Stimulated activated naive B cell treated with anti-CD40 and anti-IgM and Interleukin-4, amounts not matched to agents 10 μg/mL and 1 μg/mL and 100 μg/mL, for 72 hours (primary cell): ENCODE results near the gene SYT14.
"Not testable (repeated sequence)": the region's sequence is repeated elsewhere in the genome, so short reads cannot be mapped to it uniquely, and the experiment has no call there.

ENCODE experiments used
- ATAC-seq, 2 donors: fragments of 150-1000 bp; cut with Tn5 transposase; replicated peaks; 2 replicates each; pipeline ENCODE4 v1.10.0; 2021; ENCODE audit warnings: moderate library complexity in 1 of 2
- DNase-seq: peaks from one replicate; pipeline ENCODE4 v3.0.0; 2021
- H3K27ac Mint-ChIP-seq: one replicate; pipeline ENCODE4 v1.8.0; 2022; ENCODE audit warnings: mild to moderate bottlenecking, mixed read lengths
- H3K27me3 Mint-ChIP-seq, 2 donors: one replicate each; pipeline ENCODE4 v1.8.0; 2022; ENCODE audit warnings: mixed read lengths in 2 of 2
- H3K36me3 Mint-ChIP-seq, 2 donors: one replicate each; pipeline ENCODE4 v1.8.0; 2022; ENCODE audit warnings: mixed read lengths in 2 of 2, mild to moderate bottlenecking in 1 of 2
- H3K4me1 Mint-ChIP-seq, 2 donors: one replicate each; pipeline ENCODE4 v1.8.0; 2022; ENCODE audit warnings: mixed read lengths in 2 of 2, mild to moderate bottlenecking in 1 of 2
- H3K4me3 Mint-ChIP-seq, 2 donors: one replicate each; pipeline ENCODE4 v1.8.0; 2022; ENCODE audit warnings: mild to moderate bottlenecking in 2 of 2, mixed read lengths in 2 of 2, moderate library complexity in 1 of 2
- H3K9me3 Mint-ChIP-seq, 2 donors: one replicate each; pipeline ENCODE4 v1.8.0; 2022; ENCODE audit warnings: mixed read lengths in 2 of 2, mild to moderate bottlenecking in 1 of 2

Gene SYT14

DNA sequence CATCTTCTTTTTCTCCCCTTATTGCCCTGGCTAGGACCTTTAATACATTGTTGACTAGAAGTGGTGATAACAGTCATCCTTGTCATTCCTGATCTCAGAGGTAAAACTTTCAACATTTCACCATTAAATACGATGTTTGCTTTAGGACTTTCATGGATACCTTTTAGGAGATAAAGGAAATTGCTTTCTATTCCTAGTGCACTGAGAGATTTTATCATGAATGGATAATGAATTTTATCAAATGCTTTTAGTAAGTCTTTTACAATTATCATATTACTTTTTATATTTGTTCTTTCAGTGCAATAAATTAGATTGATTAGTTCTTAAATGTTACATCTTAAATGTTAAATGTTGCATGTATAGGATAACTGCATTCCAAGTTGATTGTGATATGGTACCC lies 147.3 kb downstream of the SYT14 start:
- Mint-ChIP-seq H3K27me3 (no peaks in the 10 kb centered on the region), H3K36me3 (no peaks in the 10 kb centered on the region), H3K4me1 (no peaks in the 10 kb centered on the region), H3K27ac (no peak overlapping the region), H3K4me3 (no peak overlapping the region), H3K9me3 (peaks cover 0 to 3% of the 10 kb centered on the region in 2 donors)
- no peak for ATAC-seq
- no peak for DNase-seq

- Mint-ChIP-seq H3K4me1 (no peaks in the 10 kb centered on the region), H3K27ac (no peak overlapping the region), H3K9me3 (peaks cover 0 to 3% of the 10 kb centered on the region in 2 donors), H3K27me3 (no peaks in the 10 kb centered on the region), H3K36me3 (no peaks in the 10 kb centered on the region), H3K4me3 (no peak overlapping the region)
- ATAC-seq (no peak), DNase-seq (no peak)
Measured at GRCh38 chr1:210087058-210087457, 149.0 kb downstream of the SYT14 start.

DNA sequence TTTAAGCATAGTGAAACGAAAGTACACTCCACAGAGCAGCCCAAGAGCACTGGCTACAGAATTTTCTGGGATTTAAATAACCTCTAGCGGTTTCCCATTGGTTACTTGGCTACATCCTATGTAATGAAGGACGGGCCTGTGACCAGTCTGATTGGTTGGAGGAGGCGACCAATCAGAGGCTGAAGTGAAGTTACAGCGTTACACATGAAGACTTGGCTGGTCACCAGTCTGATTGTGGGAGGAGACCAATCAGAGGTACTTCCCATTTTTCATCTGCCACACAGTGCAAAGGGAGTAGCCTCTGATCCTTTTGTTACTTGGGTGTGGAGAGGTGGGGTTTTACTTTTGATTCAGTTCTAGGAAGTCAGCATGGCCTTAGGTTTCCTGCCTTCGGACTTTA lies 151.8 kb downstream of the SYT14 start:
- DNase-seq: no peak
- Mint-ChIP-seq H3K36me3 (no peaks in the 10 kb centered on the region), H3K27ac (no peak overlapping the region), H3K27me3 (peaks cover 0 to 7% of the 10 kb centered on the region in 2 donors), H3K9me3 (peaks cover 0 to 3% of the 10 kb centered on the region in 2 donors), H3K4me3 (no peak overlapping the region), H3K4me1 (no peaks in the 10 kb centered on the region)
- ATAC-seq: no peak

- no peak overlapping the region for H3K4me3 Mint-ChIP-seq
- DNase-seq (no peak), ATAC-seq (no peak)
- no peaks in the 10 kb centered on the region for H3K4me1 Mint-ChIP-seq
- H3K9me3 Mint-ChIP-seq: peaks cover 0 to 3% of the 10 kb centered on the region in 2 donors
- H3K27me3 Mint-ChIP-seq: peaks cover 0 to 7% of the 10 kb centered on the region in 2 donors
- no peaks in the 10 kb centered on the region for H3K36me3 Mint-ChIP-seq
- H3K27ac Mint-ChIP-seq: no peak overlapping the region
Measured at GRCh38 chr1:210092366-210092765, 154.3 kb downstream of the SYT14 start.

- no peak for ATAC-seq
- Mint-ChIP-seq H3K27me3 (peaks cover 4 to 12% of the 10 kb centered on the region in 2 donors), H3K36me3 (no peaks in the 10 kb centered on the region), H3K9me3 (peaks cover 0 to 3% of the 10 kb centered on the region in 2 donors), H3K4me3 (no peak overlapping the region), H3K27ac (no peak overlapping the region), H3K4me1 (no peaks in the 10 kb centered on the region)
- no peak for DNase-seq
Measured at GRCh38 chr1:210093461-210093860, 155.4 kb downstream of the SYT14 start.

DNA sequence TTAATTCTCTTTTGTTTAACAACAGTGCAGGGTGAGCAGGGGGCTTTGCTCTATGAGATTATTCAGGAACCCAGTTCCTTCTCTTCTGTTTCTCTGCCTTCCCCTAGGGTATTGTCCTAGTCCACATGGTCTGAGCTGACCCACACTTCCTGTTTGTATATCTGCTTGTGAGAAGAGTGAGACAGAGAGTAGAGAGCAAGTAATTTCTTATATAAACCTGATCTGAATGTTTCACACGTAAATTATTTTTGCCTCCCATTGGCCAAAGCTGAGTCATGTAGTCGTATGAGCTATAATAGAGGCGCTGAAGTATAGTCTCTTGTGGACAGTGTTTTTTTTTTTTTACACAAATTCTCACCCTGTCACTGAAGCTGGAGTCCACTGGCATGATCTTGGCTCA lies 160.3 kb downstream of the SYT14 start:
- H3K27ac Mint-ChIP-seq: no peak overlapping the region
- no peak overlapping the region for H3K4me3 Mint-ChIP-seq
- H3K27me3 Mint-ChIP-seq: peaks cover 6 to 16% of the 10 kb centered on the region in 2 donors
- H3K9me3 Mint-ChIP-seq: no peaks in the 10 kb centered on the region
- H3K4me1 Mint-ChIP-seq: no peaks in the 10 kb centered on the region
- no peaks in the 10 kb centered on the region for H3K36me3 Mint-ChIP-seq
- no peak for ATAC-seq
- no peak for DNase-seq

- Mint-ChIP-seq H3K9me3 (no peaks in the 10 kb centered on the region), H3K36me3 (no peaks in the 10 kb centered on the region), H3K4me3 (no peak overlapping the region), H3K27ac (no peak overlapping the region), H3K4me1 (no peaks in the 10 kb centered on the region), H3K27me3 (peaks cover 6 to 16% of the 10 kb centered on the region in 2 donors)
- DNase-seq (no peak), ATAC-seq (no peak)
Measured at GRCh38 chr1:210099921-210100320, 161.9 kb downstream of the SYT14 start.

GRCh38 chr1:210104103-210104502 lies 166.1 kb downstream of the SYT14 start:
- no peak for DNase-seq
- Mint-ChIP-seq H3K27ac (no peak overlapping the region), H3K4me3 (no peak overlapping the region), H3K9me3 (peaks cover 2 to 4% of the 10 kb centered on the region in 2 donors), H3K27me3 (peaks cover 0 to 6% of the 10 kb centered on the region in 2 donors), H3K4me1 (no peaks in the 10 kb centered on the region), H3K36me3 (no peaks in the 10 kb centered on the region)
- no peak for ATAC-seq

DNA sequence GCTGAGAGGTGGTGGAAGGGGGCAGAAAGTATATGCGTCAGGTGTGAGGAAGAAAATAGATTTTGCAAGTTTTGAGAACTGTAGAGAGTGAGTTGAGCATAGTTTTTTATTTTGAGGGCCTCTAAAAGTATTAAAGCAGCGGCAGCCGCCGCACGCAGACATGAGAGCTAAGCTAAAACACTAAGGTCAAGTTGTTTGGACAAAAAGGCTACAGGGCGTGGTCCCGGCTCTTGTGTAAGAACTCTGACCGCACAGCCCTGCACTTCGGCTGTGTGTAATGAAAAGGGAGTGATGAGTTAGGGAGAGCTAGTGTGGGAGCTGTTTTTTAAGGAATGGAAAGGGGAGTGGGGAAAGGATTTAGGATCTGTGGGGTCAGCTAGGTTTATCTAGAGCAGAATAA lies 174.9 kb downstream of the SYT14 start:
- not testable (repeated sequence) for H3K27me3 Mint-ChIP-seq, H3K27ac Mint-ChIP-seq, H3K4me3 Mint-ChIP-seq, H3K9me3 Mint-ChIP-seq, H3K36me3 Mint-ChIP-seq, H3K4me1 Mint-ChIP-seq, DNase-seq, ATAC-seq

- DNase-seq: no peak
- Mint-ChIP-seq H3K4me1 (no peaks in the 10 kb centered on the region), H3K9me3 (no peaks in the 10 kb centered on the region), H3K27me3 (no peaks in the 10 kb centered on the region), H3K4me3 (no peak overlapping the region), H3K27ac (no peak overlapping the region), H3K36me3 (no peaks in the 10 kb centered on the region)
- ATAC-seq: no peak
Measured at GRCh38 chr1:210117198-210117597, 179.2 kb downstream of the SYT14 start.

DNA sequence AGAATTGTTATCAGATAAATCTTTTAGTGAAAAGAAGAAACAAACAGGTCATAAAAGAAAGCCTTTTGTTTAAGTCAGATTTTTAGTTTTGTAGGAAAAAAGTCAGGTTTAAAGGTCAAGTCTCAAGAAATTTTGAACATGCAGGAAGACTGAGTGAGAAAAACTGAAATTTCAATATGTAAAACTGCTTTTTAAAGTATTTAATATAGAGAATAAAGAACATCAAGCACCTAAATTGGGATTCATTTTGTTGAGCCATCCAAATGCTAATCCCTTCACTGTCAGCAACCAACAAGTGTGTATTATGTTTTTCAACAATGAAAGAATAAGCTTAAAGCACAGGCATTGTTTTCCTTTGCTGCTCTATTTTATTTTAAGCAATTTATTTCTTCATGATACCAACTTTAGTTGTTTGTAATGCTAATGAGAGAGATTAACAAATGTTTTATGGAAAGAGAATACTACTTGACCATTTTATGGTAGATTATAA lies 179.7 kb downstream of the SYT14 start:
- H3K9me3 Mint-ChIP-seq: no peaks in the 10 kb centered on the region
- H3K4me1 Mint-ChIP-seq: no peaks in the 10 kb centered on the region
- no peak overlapping the region for H3K4me3 Mint-ChIP-seq
- DNase-seq (no peak), ATAC-seq (no peak)
- no peaks in the 10 kb centered on the region for H3K36me3 Mint-ChIP-seq
- H3K27ac Mint-ChIP-seq: no peak overlapping the region
- no peaks in the 10 kb centered on the region for H3K27me3 Mint-ChIP-seq

DNA sequence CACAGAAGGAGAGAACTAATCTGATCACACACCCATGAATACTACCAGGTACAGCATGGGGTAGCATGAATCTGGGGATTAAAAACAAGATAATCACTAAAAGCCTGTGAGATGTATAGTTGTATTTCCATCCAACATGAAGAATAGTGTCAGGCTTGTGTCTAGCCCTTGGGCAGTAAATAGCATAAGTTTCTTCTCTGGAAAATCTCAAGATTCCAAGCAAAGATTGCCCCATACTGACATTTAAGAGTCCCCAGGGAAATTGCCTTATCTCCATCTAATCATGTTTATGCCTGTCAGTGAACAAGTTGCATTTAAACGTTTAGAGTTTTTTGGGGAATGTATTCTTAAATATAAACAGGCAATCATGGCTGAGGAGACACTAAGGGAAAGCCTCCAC lies 185.4 kb downstream of the SYT14 start:
- Mint-ChIP-seq H3K27me3 (peaks cover 5 to 10% of the 10 kb centered on the region in 2 donors), H3K4me1 (no peaks in the 10 kb centered on the region), H3K36me3 (no peaks in the 10 kb centered on the region), H3K9me3 (no peaks in the 10 kb centered on the region), H3K27ac (no peak overlapping the region), H3K4me3 (no peak overlapping the region)
- DNase-seq (no peak), ATAC-seq (no peak)

- Mint-ChIP-seq H3K36me3 (no peaks in the 10 kb centered on the region), H3K9me3 (no peaks in the 10 kb centered on the region), H3K27ac (no peak overlapping the region), H3K4me1 (no peaks in the 10 kb centered on the region), H3K27me3 (peaks cover 5 to 10% of the 10 kb centered on the region in 2 donors), H3K4me3 (no peak overlapping the region)
- ATAC-seq: no peak
- DNase-seq: no peak
Measured at GRCh38 chr1:210123924-210124589, 186.0 kb downstream of the SYT14 start.

DNA sequence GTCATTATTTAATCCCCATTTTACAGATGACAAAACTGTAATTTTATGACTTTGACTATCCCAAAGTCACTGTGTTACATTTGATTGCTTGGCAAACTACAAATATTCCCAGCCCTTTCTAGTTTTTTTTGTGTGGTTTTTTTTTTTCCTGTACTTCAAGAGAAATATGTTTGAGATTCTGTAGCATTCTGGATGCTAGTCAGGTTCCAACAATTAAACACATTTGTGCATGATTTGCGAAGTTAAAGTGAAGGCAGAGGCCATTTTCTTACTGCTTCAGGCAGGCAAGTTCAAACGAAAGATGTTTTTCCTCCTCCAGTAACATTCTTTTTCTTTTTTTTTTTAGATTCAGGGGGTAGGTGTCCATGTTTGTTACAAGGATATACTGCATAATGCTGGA lies 186.7 kb downstream of the SYT14 start:
- Mint-ChIP-seq H3K9me3 (no peaks in the 10 kb centered on the region), H3K36me3 (no peaks in the 10 kb centered on the region), H3K4me3 (no peak overlapping the region), H3K27ac (no peak overlapping the region), H3K4me1 (peaks cover 0 to 2% of the 10 kb centered on the region in 2 donors), H3K27me3 (peaks cover 5 to 10% of the 10 kb centered on the region in 2 donors)
- DNase-seq: no peak
- no peak for ATAC-seq

GRCh38 chr1:210125143-210125542 lies 187.1 kb downstream of the SYT14 start:
- Mint-ChIP-seq H3K27me3 (peaks cover 5 to 10% of the 10 kb centered on the region in 2 donors), H3K36me3 (no peaks in the 10 kb centered on the region), H3K4me3 (no peak overlapping the region), H3K9me3 (no peaks in the 10 kb centered on the region), H3K4me1 (peaks cover 0 to 2% of the 10 kb centered on the region in 2 donors), H3K27ac (no peak overlapping the region)
- ATAC-seq (no peak), DNase-seq (no peak)
